Hypothalamus (tissue), 51 donors: ENCODE measurements around the gene TMEM179.
"Not testable (repeated sequence)": the region's sequence is repeated elsewhere in the genome, so short reads cannot be mapped to it uniquely, and the experiment has no call there.

Source experiments
- DNase-seq, 51 donors: peaks; one replicate each; lab custom pipeline; 2025; lab: John Stamatoyannopoulos, UW

TMEM179 gene

GRCh38 chr14:104589338-104590195 lies 15.0 kb downstream of the TMEM179 start:
- no peak for DNase-seq

- peak in 5 of 51 donors; percentile 4 to 44 (median 25) for DNase-seq
Observed at GRCh38 chr14:104588066-104588857, 16.3 kb downstream of the TMEM179 start.

GRCh38 chr14:104587641-104588040 lies 16.9 kb downstream of the TMEM179 start:
- DNase-seq, result no peak

- DNase-seq, result peak in 8 of 51 donors; percentile 4 to 30 (median 24)
Observed at GRCh38 chr14:104586832-104587620, 17.5 kb downstream of the TMEM179 start.

- no peak for DNase-seq
Observed at GRCh38 chr14:104585966-104586697, 18.4 kb downstream of the TMEM179 start.

- DNase-seq, result no peak
Observed at GRCh38 chr14:104584557-104584956, 20.0 kb downstream of the TMEM179 start.

GRCh38 chr14:104583424-104584306 lies 20.9 kb downstream of the TMEM179 start:
- no peak for DNase-seq

GRCh38 chr14:104582662-104583061 lies 21.9 kb downstream of the TMEM179 start:
- DNase-seq, result no peak

GRCh38 chr14:104582005-104582404 lies 22.6 kb downstream of the TMEM179 start:
- DNase-seq, result peak in 1 of 51 donors; percentile 19

GRCh38 chr14:104581521-104581920 lies 23.1 kb downstream of the TMEM179 start:
- DNase-seq, result no peak

- DNase-seq, result peak in 1 of 51 donors; percentile 20
Observed at GRCh38 chr14:104580961-104581360, 23.6 kb downstream of the TMEM179 start.

- not testable (repeated sequence) for DNase-seq
Observed at GRCh38 chr14:104579939-104580338, 24.6 kb downstream of the TMEM179 start.

- peak in 4 of 51 donors; percentile 13 to 19 (median 18) for DNase-seq
Observed at GRCh38 chr14:104579507-104579906, 25.1 kb downstream of the TMEM179 start, which contains the start of gene C14orf180. C14orf180 (plus strand) TSS chr14:104579764; CDS start chr14:104586431, 6,667 bp downstream.

- DNase-seq, result peak in 1 of 51 donors; percentile 3
Observed at GRCh38 chr14:104578321-104578720, 26.3 kb downstream of the TMEM179 start.

- DNase-seq, result no peak
Observed at GRCh38 chr14:104577847-104578301, 26.7 kb downstream of the TMEM179 start.

GRCh38 chr14:104577426-104577825 lies 27.1 kb downstream of the TMEM179 start:
- DNase-seq, result no peak

GRCh38 chr14:104576970-104577332 lies 27.6 kb downstream of the TMEM179 start:
- DNase-seq, result peak in 2 of 51 donors; percentile 6 to 19

GRCh38 chr14:104576232-104576969 lies 28.2 kb downstream of the TMEM179 start:
- no peak for DNase-seq
